T-helper 9 cell (primary cell): ENCODE measurements around the gene B4GALT5.

Experiments
- DNase-seq: peaks from one replicate; pipeline ENCODE4 v3.0.0-alpha.2; 2020

B4GALT5 gene

DNA sequence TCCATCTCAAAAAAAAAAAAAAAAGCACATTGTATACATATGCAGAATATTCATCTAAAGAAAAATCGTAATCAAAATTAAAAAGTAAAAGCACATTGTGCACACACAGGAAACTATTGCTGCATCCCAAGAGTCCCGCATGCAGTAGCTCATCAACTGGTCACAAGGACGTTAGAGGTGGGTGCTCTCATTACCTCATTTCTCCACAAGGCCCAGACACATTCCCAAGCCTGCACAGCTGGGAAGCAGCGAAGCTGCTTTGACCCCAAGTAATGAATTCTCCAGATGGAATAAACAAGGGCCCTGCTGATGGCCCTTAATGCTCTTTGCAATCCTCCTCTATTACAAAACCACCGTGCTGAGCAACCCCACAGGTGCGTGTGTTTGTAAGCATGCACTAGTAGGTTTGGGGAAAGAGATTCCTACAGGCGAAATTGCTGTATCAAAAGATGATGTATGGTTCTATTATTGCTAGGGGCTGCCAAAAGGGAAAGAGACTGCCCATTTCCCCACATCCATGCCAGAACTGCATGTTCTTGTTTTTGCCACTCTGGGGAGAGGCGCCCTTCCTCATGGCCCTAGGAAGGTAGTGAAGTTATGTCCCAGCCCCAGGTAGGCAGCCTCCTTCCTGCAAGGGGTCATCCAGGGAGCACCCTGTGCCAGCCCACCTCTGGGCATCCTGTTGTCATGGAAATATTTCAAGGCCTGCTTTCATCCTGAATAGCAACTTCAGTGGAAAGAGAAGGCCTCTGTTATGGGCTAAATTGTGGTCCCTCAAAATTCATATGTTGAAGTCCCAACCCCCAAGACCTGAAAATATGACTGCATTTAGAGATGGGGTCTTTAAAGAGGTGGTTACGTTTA, 111.1 kb downstream of the B4GALT5 start:
- no peak for DNase-seq

GRCh38 chr20:49601153-49601924, 112.3 kb downstream of the B4GALT5 start:
- DNase-seq: no peak

DNA sequence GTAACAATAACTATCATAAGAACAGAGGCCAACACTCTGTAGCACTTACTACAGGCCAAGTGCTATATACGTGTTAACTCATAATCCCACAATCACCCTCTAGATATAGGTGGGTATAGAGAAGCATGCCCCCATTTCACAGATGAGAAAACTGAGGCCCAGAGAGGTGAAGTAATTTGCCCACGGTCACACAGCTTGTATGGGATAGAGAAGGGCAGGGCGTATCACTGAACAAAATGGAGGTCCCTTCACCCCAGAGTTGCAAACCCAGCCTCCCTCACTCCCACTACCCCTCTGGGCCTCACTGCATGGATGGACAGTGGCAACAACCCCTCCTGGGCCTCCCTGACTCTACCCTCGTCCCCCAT, 113.9 kb downstream of the B4GALT5 start:
- no peak for DNase-seq

- no peak for DNase-seq
Measured at GRCh38 chr20:49597825-49598395, 115.8 kb downstream of the B4GALT5 start.

DNA sequence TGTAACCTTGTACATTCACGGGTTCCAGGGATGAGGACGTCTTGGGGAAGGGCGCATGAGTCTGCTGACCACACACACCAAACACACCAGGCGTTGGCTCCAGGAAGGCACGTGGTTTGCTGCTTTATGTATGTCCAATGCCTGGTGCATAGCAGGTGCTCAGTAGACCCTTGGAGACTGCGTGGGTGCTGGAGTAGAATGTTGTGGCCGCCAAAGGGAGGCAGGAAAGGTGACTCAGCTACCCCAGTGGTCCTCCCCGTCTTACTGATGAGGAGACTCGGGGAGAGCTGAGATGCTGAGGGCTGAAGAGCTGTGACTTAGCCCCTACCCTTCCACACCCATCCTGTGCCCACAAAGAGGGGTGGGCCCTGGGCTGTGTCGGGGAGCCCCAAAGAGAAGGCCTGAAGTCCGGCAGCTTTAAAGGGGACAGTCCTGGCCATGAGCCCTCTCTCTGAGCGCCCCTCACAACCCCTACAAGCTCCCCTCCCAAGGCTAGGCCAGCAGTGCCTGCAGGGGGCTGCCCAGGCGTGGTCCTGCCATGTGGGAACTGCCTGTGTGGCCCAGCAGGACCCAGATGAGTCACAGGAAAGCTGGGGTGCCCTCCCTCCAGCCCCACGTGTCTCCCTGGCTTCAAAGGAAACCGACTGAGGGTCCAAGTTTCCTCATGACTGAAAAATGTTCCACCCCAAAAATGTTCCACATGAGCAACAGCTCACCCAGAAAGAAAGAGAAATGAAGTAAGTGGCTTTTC, 117.7 kb downstream of the B4GALT5 start:
- DNase-seq: no peak

- DNase-seq: no peak
Measured at GRCh38 chr20:49595346-49595745, 118.3 kb downstream of the B4GALT5 start.

- no peak for DNase-seq
Measured at GRCh38 chr20:49594931-49595315, 118.8 kb downstream of the B4GALT5 start.

DNA sequence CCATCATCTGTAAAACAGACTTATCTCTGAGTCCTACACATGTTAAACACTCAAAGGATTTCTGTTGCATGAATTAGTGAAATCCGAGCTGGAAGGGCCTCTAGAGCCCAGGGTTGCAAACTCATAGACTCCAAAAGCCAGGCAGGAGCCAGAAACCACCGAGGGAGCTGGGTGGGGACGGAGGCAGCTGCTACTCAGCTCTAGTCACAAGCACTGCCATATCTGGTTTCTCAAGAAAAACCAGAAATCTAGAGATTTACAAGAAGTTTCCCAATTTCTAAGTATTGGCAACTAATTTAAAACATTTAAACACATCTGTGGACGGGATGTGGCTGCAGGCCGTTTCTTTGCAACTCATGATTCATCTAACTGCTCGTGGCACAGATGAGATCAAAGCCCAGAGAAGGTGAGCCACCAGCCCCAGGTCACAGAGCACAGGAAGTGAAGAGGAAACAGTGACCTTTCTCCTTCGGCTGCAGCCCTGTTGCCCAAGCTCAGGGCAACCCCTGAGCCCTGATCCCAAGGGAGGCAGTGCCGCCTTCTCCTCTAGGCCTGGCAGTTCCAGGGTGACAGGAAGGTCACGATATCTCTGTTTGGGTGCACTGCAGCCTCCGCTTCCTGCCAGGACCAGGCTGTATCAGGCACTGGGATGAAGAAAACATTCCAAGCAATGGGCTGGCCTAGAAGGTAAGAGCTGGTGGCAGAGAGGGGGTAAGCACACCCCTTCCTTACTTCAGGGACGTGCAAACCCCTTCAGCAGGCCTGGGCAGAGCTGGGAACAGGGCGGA, 119.3 kb downstream of the B4GALT5 start:
- DNase-seq: no peak

DNA sequence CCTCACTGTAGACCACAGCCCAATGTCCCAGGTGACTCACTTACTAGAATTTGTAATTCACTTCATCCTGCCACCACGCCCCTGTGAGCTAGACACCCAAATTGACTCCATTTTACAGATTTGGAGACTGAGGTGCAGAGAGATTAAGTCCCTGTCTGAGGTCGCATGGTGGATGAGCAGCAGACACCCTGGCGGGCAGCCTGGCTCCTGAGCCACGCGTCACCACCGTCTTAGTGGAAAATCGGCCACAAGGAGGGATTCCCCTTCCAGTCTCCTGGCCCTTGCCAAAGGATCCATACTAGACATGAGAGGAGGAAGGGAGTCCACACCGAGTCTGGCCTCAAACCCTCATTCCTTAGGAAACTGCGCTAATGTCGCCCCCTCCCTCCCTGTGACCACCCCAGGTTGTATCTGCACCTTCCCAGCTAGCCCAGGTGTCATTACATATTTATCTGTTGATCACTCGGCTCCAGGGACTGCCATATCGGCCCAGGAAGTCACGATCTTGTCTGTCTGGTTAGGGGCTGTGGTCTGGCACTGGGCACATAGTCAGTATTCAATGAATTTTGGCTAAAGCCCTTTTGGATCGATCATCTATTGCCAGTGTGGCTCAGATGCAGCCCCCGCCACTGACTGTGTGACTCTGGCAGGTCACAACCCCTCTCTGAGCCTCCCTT, 120.1 kb downstream of the B4GALT5 start:
- no peak for DNase-seq

- DNase-seq: no peak
Measured at GRCh38 chr20:49592120-49592519, 121.6 kb downstream of the B4GALT5 start.

DNA sequence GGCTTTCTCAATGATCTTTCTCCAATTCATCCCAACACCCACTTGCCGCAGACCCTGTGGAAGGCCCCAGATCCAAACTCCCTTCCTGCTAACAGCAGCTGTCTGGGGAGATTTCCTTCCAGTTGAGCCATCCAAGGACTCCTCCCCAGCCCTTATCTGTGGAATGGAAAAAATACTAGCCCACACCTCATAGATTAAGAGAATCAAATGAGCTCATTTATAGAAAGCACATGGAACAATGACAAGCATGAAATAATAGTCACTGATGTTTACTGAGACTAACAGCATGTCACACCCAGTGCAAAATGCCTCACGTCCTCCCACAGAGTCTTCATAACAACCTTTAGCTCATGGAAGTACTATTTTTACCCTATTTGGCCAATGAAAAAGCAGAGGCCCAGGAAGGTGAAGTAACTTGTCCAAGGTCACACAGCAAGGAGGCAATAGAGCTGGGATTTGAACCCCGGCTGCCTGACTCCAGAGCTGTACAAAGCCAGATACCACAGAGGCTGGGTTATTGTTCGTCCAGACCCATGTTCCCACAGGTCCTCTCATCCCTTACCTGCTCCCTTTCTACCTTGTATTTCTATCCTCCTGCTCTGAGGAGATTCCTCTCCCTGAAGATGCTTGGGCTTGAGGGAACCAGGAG, 122.3 kb downstream of the B4GALT5 start:
- DNase-seq: no peak

- DNase-seq: no peak
Measured at GRCh38 chr20:49590163-49591017, 123.3 kb downstream of the B4GALT5 start.

GRCh38 chr20:49589747-49590146, 123.9 kb downstream of the B4GALT5 start:
- no peak for DNase-seq

- DNase-seq: no peak
Measured at GRCh38 chr20:49587111-49587570, 126.5 kb downstream of the B4GALT5 start.

DNA sequence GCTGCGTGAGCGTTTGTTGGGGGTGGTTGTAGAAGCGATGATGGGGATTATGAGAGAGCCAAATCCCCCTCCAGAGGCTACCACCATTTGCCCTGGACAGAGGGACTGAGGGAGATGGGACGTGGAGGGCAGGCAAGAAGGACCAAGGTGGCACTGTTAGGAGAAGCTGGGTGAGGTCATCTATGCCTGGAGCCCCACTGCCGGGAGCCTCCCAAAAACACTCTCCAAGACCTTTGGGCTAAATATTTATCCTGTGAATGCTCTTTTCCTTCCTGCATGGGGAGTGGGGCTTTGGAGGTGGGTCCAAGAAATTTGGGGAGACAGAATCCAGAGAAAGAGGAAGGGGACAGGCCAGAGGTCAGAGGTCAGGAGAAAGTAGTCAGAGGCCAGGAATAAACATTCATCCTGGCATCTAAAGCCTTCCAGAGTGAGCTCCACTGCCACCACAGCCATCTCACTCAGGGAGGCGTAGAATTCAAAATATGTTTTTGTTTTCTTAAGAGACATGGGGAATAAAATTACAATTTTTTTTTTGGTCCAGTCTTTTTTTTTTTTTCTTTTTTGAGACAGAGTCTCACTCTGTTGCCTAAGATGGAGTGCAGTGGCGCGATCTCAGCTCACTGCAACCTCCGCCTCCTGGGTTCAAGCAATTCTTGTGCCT, 128.0 kb downstream of the B4GALT5 start:
- no peak for DNase-seq

DNA sequence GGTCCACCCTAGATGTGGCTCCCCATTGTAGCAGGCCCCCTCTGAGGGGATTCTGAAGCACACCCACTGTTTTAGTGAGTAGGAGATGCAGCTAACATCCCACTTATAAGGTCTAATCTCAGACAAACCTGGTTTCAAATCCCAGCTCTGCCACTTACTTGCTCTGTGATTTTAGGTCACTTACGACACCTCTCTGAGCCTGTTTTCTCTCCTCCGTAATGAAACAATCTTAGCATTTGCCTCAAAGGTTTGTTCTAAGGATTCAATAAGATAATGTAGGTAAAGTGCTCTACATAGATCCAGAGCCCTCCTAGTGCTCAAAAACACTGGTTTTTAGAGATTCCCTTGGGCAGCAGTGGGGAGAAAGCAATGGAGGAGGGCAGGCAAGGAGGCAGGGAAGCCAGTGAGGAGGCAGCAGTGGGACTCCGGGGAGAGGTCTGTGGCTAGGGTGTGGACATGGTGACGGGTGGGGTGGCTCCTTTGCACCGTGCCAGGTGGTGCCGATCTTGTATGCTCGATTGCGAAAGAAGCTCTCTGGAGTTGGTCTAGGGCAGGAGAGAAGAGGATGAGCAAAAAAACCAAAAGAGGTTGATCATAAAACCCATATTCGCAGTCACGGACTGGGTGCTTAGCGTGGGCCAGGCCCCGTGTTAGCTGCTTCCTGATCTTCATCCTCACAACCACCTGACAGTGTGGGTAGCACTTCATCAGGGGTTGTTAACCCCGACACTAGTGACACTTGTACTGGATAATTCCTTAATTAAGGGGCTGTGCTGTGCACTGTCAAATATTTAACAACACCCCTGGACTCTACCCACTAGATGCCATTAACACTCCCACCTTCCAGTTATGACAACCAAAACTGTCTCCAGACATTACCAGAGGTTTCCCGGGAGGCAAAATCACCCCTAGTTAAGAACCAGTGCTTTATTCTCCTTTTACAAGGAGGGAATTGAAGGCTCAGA, 129.0 kb downstream of the B4GALT5 start:
- DNase-seq: no peak

GRCh38 chr20:49583669-49584417, 129.8 kb downstream of the B4GALT5 start:
- DNase-seq: no peak

GRCh38 chr20:49583343-49583668, 130.4 kb downstream of the B4GALT5 start:
- no peak for DNase-seq
